ENCODE measurements around the gene MRPL42.

Gene MRPL42

DNA sequence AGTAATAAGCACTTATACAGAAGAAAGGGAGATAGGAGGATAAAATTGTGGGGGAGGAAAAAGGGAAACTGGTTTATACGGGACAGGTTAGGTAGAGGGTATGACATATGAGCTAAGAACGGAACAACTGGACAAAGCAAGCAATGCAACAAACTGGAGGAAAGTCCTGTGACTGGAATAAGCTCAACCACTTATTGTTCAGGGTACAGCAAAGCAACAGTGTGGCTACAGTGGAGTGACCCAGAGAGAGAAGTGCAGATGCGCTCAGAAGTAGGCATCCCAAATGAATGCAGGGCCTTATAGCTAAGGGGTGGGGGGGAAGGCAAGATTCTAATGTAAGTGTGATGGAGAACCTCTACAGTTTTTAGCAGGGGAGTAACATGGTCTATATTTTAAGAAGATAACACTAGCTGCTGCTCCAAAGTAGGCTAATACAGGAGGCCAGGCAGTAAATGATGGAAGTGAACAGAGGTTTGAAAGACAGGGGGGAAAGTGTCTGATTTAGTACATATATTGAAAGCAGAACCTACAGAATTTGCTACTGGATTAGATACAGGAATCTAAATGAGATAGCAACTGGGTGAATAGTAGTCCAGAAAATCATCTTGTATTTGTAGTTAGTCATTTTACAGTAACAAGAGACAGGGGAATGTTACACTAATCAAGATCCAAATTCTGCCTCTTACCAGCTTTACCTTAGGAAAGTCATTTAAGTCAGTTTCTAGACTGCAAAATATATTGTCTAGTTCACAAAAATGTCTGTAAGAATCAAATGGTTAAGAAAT is 28.9 kb upstream of the MRPL42 start:
- Histone ChIP-seq H2BK120ac (ENCODE audit: low read depth, low read length) (no peak overlapping the region), H4K8ac (ENCODE audit: low read depth, low read length) (no peak overlapping the region), H3K4me3 (ENCODE audit: low read length in 2 of 2) (no peak overlapping the region), H2BK5ac (ENCODE audit: low read length) (no peak overlapping the region), H2AFZ (ENCODE audit: low read length) (no peak overlapping the region), H3K14ac (ENCODE audit: low read length) (no peak overlapping the region), H3K79me1 (ENCODE audit: low read depth, low read length) (peaks cover 4% of the 10 kb centered on the region), H3K4me2 (ENCODE audit: insufficient read depth, low read length, poor library complexity, severe bottlenecking) (no peak overlapping the region), H3K4ac (ENCODE audit: low read length) (no peak overlapping the region), H3K27me3 (ENCODE audit: control insufficient read depth in 3 of 3, insufficient read depth in 3 of 3, low read depth in 1 of 3, low read length in 3 of 3) (no peaks in the 10 kb centered on the region), H3K18ac (ENCODE audit: low read length) (no peak overlapping the region), H3K27ac (replicated peaks; ENCODE audit: low read length) (no peak overlapping the region), H3K23ac (ENCODE audit: low read depth, low read length, poor library complexity) (no peak overlapping the region), H2AK5ac (ENCODE audit: low read depth, low read length) (no peak overlapping the region), H3K9me3 (replicated peaks in 1 of 2; ENCODE audit: control insufficient read depth in 2 of 2, insufficient read depth in 1 of 2, low read depth in 1 of 2, low read length in 2 of 2) (peaks cover 0 to 4% of the 10 kb centered on the region in 2 donors), H4K91ac (ENCODE audit: low read depth, low read length, poor library complexity) (no peak overlapping the region), H3K4me1 (ENCODE audit: control insufficient read depth in 2 of 2, insufficient read depth in 1 of 2, low read depth in 1 of 2, low read length in 2 of 2) (peaks cover 9% of the 10 kb centered on the region in 2 donors), H3K9ac (ENCODE audit: low read depth, low read length, poor library complexity) (no peak overlapping the region), H2BK12ac (ENCODE audit: low read length) (no peak overlapping the region), H2BK15ac (ENCODE audit: low read length) (no peak overlapping the region), H3K36me3 (replicated peaks in 1 of 2; ENCODE audit: control insufficient read depth in 2 of 2, insufficient read depth in 2 of 2, low read length in 2 of 2) (no peaks in the 10 kb centered on the region)
- DNase-seq (ENCODE audit: low spot score), result no peak
- 100% methylated on average over 1 of the region's 3 CpGs; no CpG with 5 or more reads in 1 of the 2 donors for WGBS, 2 donors (ENCODE audit: extremely low coverage in 2 of 2, insufficient read length in 2 of 2, insufficient replicate concordance in 1 of 2)

DNA sequence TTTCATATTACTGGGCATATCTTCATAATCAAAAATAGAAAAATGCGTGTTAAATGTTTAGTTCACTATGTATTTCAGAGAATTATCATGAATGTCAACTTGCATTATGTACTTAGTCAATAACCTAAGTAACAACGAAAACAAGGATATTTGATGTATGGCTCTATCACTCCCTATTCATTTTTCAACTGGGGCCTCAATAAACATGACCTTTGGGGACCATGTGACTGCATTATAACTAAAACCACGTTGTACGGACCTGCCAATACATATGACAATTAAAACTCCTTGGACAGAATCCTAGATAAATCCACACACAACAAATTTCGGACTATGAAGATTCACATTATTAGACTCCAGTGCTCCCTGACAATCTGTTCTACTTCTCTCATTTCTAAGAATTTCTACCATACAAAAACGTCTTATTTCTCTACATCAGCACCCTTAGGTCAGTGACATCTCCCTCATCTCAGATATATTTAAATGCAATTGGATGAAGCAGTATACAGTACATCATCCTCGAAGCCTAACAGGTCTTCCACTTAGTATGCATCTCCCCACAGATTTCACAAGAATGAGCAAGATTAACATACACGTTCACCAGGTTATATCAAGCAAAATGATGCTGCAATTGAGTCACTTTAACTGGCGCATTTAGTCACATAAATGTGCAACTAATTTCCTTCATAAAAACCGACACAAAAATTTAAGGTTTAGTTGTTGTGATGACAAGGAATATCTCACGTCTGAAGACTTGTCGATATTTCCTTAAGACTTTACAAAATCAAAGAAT is 27.1 kb upstream of the MRPL42 start:
- Histone ChIP-seq H4K91ac (ENCODE audit: low read depth, low read length, poor library complexity) (no peak overlapping the region), H3K18ac (ENCODE audit: low read length) (no peak overlapping the region), H3K4me2 (ENCODE audit: insufficient read depth, low read length, poor library complexity, severe bottlenecking) (peak overlapping the region; percentile 32), H3K27ac (replicated peaks; ENCODE audit: low read length) (no peak overlapping the region), H3K79me1 (ENCODE audit: low read depth, low read length) (peaks cover 2% of the 10 kb centered on the region), H3K27me3 (ENCODE audit: control insufficient read depth in 3 of 3, insufficient read depth in 3 of 3, low read depth in 1 of 3, low read length in 3 of 3) (no peaks in the 10 kb centered on the region), H3K4me3 (ENCODE audit: low read length in 2 of 2) (peak overlapping the region in 1 of 2 donors; percentile 56), H4K8ac (ENCODE audit: low read depth, low read length) (no peak overlapping the region), H3K4me1 (ENCODE audit: control insufficient read depth in 2 of 2, insufficient read depth in 1 of 2, low read depth in 1 of 2, low read length in 2 of 2) (peaks cover 9% of the 10 kb centered on the region in 2 donors), H2BK12ac (ENCODE audit: low read length) (no peak overlapping the region), H2BK5ac (ENCODE audit: low read length) (no peak overlapping the region), H3K14ac (ENCODE audit: low read length) (no peak overlapping the region), H2AK5ac (ENCODE audit: low read depth, low read length) (no peak overlapping the region), H3K36me3 (replicated peaks in 1 of 2; ENCODE audit: control insufficient read depth in 2 of 2, insufficient read depth in 2 of 2, low read length in 2 of 2) (no peaks in the 10 kb centered on the region), H2BK15ac (ENCODE audit: low read length) (no peak overlapping the region), H3K9ac (ENCODE audit: low read depth, low read length, poor library complexity) (no peak overlapping the region), H2BK120ac (ENCODE audit: low read depth, low read length) (no peak overlapping the region), H3K23ac (ENCODE audit: low read depth, low read length, poor library complexity) (no peak overlapping the region), H2AFZ (ENCODE audit: low read length) (no peak overlapping the region), H3K4ac (ENCODE audit: low read length) (no peak overlapping the region), H3K9me3 (replicated peaks in 1 of 2; ENCODE audit: control insufficient read depth in 2 of 2, insufficient read depth in 1 of 2, low read depth in 1 of 2, low read length in 2 of 2) (no peaks in the 10 kb centered on the region)
- WGBS, 2 donors (ENCODE audit: extremely low coverage in 2 of 2, insufficient read length in 2 of 2, insufficient replicate concordance in 1 of 2), result no CpG with 5 or more reads among the region's 12 CpGs
- DNase-seq (ENCODE audit: low spot score), result no peak

DNA sequence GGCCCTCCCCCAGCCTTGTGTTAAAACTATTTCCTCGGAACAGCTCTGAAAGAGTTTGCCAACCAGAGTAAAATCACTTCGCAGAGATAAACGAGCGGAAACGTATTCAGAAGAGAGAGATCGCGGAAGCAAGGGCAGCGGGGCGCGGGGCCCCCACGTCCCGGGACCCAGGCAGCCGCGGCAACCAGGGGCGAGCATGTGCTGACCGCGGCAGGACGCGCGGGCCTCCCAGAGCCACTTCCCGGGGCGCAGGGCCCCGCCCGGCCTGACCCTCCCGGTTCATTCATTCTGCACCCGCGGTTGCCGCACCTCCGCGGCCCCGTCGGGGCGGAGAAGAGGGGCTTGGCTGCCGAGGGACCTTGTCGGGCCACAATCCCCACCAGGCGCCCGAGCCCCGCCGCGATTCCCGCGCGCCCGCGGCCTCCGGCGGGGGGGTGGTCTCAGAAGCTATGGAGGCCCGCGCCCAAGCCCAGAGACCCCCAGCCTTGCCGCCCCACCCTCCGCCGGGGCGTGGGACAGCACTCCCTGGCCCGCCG is 26.2 kb upstream of the MRPL42 start:
- H2BK15ac ChIP-seq (ENCODE audit: low read length), result no peak overlapping the region
- no peak overlapping the region for H4K8ac ChIP-seq (ENCODE audit: low read depth, low read length)
- WGBS, 2 donors (ENCODE audit: extremely low coverage in 2 of 2, insufficient read length in 2 of 2, insufficient replicate concordance in 1 of 2), result no CpG with 5 or more reads among the region's 55 CpGs
- H2AFZ ChIP-seq (ENCODE audit: low read length), result peak overlapping the region; percentile 89
- H2BK120ac ChIP-seq (ENCODE audit: low read depth, low read length), result peak overlapping the region; percentile 73
- H2BK12ac ChIP-seq (ENCODE audit: low read length), result no peak overlapping the region
- H3K4me1 ChIP-seq (ENCODE audit: control insufficient read depth in 2 of 2, insufficient read depth in 1 of 2, low read depth in 1 of 2, low read length in 2 of 2), result peaks cover 9% of the 10 kb centered on the region in 2 donors
- H3K14ac ChIP-seq (ENCODE audit: low read length), result peak overlapping the region; percentile 91
- H3K27me3 ChIP-seq (ENCODE audit: control insufficient read depth in 3 of 3, insufficient read depth in 3 of 3, low read depth in 1 of 3, low read length in 3 of 3), result no peaks in the 10 kb centered on the region
- no peak overlapping the region for H4K91ac ChIP-seq (ENCODE audit: low read depth, low read length, poor library complexity)
- H2BK5ac ChIP-seq (ENCODE audit: low read length), result peak overlapping the region; percentile 85
- peak overlapping the region; percentile 68 for H3K4me2 ChIP-seq (ENCODE audit: insufficient read depth, low read length, poor library complexity, severe bottlenecking)
- H3K4me3 ChIP-seq (ENCODE audit: low read length in 2 of 2), result peak overlapping the region; percentile 56 to 100
- H3K23ac ChIP-seq (ENCODE audit: low read depth, low read length, poor library complexity), result no peak overlapping the region
- H3K79me1 ChIP-seq (ENCODE audit: low read depth, low read length), result peaks cover 2% of the 10 kb centered on the region
- H3K18ac ChIP-seq (ENCODE audit: low read length), result peak overlapping the region; percentile 100
- no peak overlapping the region for H2AK5ac ChIP-seq (ENCODE audit: low read depth, low read length)
- H3K9ac ChIP-seq (ENCODE audit: low read depth, low read length, poor library complexity), result peak overlapping the region; percentile 98
- H3K36me3 ChIP-seq (replicated peaks in 1 of 2; ENCODE audit: control insufficient read depth in 2 of 2, insufficient read depth in 2 of 2, low read length in 2 of 2), result no peaks in the 10 kb centered on the region
- H3K9me3 ChIP-seq (replicated peaks in 1 of 2; ENCODE audit: control insufficient read depth in 2 of 2, insufficient read depth in 1 of 2, low read depth in 1 of 2, low read length in 2 of 2), result no peaks in the 10 kb centered on the region
- no peak overlapping the region for H3K4ac ChIP-seq (ENCODE audit: low read length)
- peak overlapping the region; percentile 89 for H3K27ac ChIP-seq (replicated peaks; ENCODE audit: low read length)
- DNase-seq (ENCODE audit: low spot score), result peak; percentile 12

Data from neuronal stem cell (in vitro differentiated cells).